Naive thymus-derived CD8-positive, alpha-beta T cell (primary cell): Measurements from ENCODE around the gene RERE. TPM values are rescaled to one million over a fixed set of nuclear protein-coding genes. Genes with fewer than 3 reads are reported as not detected.

Experiments
- ATAC-seq, 2 donors: fragments of 150-1000 bp; cut with Tn5 transposase in 1 of 2; sonication (Bioruptor Pico), chemical (Tn5 transposase) in 1 of 2; 1 replicate in 1 of 2; 2 replicates in 1 of 2; pipeline ENCODE4 v1.10.0; 2021; ENCODE audit warnings: mild to moderate bottlenecking in 2 of 2, moderate library complexity in 2 of 2
- POLR2A ChIA-PET: fragments of 350-600 bp; sonication (Branson Sonifier 250); formaldehyde crosslinking; loops from one replicate; lab custom pipeline; 2021; ENCODE audit warnings: antibody characterized with exemption; lab: Charles Lee
- DNase-seq, 10 donors: peaks; one replicate each; pipeline versions ENCODE4 v3.0.0 to v3.0.0-alpha.2; 2020 to 2022
- H3K27ac Mint-ChIP-seq, 10 donors: one replicate each; pipeline ENCODE4 v1.8.0; 2020 to 2022; ENCODE audit warnings: mild to moderate bottlenecking in 10 of 10, mixed read lengths in 10 of 10, moderate library complexity in 4 of 10, inconsistent platforms in 1 of 10
- H3K27me3 Mint-ChIP-seq, 5 donors: one replicate each; pipeline ENCODE4 v1.8.0; 2021 to 2022; ENCODE audit warnings: mixed read lengths in 5 of 5
- H3K36me3 Mint-ChIP-seq, 3 donors: one replicate each; pipeline ENCODE4 v1.8.0; 2020 to 2022; ENCODE audit warnings: mixed read lengths in 3 of 3, mild to moderate bottlenecking in 2 of 3, inconsistent platforms in 1 of 3
- H3K4me1 Mint-ChIP-seq, 4 donors: one replicate each; pipeline ENCODE4 v1.8.0; 2021 to 2022; ENCODE audit warnings: mixed read lengths in 4 of 4
- H3K4me3 Mint-ChIP-seq, 10 donors: one replicate each; pipeline ENCODE4 v1.8.0; 2020 to 2022; ENCODE audit warnings: mild to moderate bottlenecking in 10 of 10, mixed read lengths in 10 of 10, moderate library complexity in 6 of 10, inconsistent platforms in 1 of 10
- H3K9me3 Mint-ChIP-seq, 9 donors: one replicate each; pipeline ENCODE4 v1.8.0; 2020 to 2022; ENCODE audit warnings: mixed read lengths in 9 of 9, mild to moderate bottlenecking in 3 of 9, inconsistent platforms in 1 of 9, moderate library complexity in 1 of 9
- polyA plus RNA-seq, 3 donors: library from polyadenylated mRNA; unstranded; fragments of 300-500 nt; fragmentation: Illumina TruSeq; gene quantifications; one replicate each; pipeline ENCODE4 v1.2.3, GENCODE V29; 2021
- total RNA-seq, 8 experiments: library from RNA in 2 of 8; stranded (reverse) in 2 of 8; gene quantifications; one replicate each; pipeline ENCODE4 v1.2.3 and lab custom pipeline; 2021 to 2026

RERE gene
- total and polyA plus RNA-seq, 5 experiments from 2014 or later = 4.1 to 84.2 (median 8.8) TPM

- DNase-seq = no peak
- H3K27ac Mint-ChIP-seq = peak overlapping the region in 1 of 10 donors; percentile 28
- peaks cover 5 to 41% (median 12%) of the 10 kb centered on the region in 4 donors for H3K4me1 Mint-ChIP-seq
- no peaks in the 10 kb centered on the region for H3K27me3 Mint-ChIP-seq
- H3K36me3 Mint-ChIP-seq = peaks cover 0 to 3% (median 0%) of the 10 kb centered on the region in 3 donors
- no peaks in the 10 kb centered on the region for H3K9me3 Mint-ChIP-seq
- no peak overlapping the region for H3K4me3 Mint-ChIP-seq
- no peak for ATAC-seq
- POLR2A ChIA-PET = no interaction called here
Measured at GRCh38 chr1:8721679-8722324, 95.6 kb downstream of the RERE start.

GRCh38 chr1:8720347-8720746 lies 97.1 kb downstream of the RERE start:
- Mint-ChIP-seq H3K4me1 (peaks cover 3 to 41% (median 12%) of the 10 kb centered on the region in 4 donors), H3K27me3 (no peaks in the 10 kb centered on the region), H3K4me3 (no peak overlapping the region), H3K9me3 (no peaks in the 10 kb centered on the region), H3K36me3 (peaks cover 0 to 3% (median 0%) of the 10 kb centered on the region in 3 donors), H3K27ac (peak overlapping the region in 3 of 10 donors; percentile 5 to 12 (median 11))
- DNase-seq = no peak
- POLR2A ChIA-PET = no interaction called here
- no peak for ATAC-seq

GRCh38 chr1:8718850-8719361 lies 98.5 kb downstream of the RERE start:
- ATAC-seq = no peak
- Mint-ChIP-seq H3K9me3 (no peaks in the 10 kb centered on the region), H3K36me3 (peaks cover 0 to 4% (median 2%) of the 10 kb centered on the region in 3 donors), H3K27ac (no peak overlapping the region), H3K4me3 (no peak overlapping the region), H3K4me1 (peaks cover 9 to 47% (median 19%) of the 10 kb centered on the region in 4 donors), H3K27me3 (peaks cover 0 to 4% (median 0%) of the 10 kb centered on the region in 5 donors)
- POLR2A ChIA-PET = no interaction called here
- DNase-seq = no peak

- POLR2A ChIA-PET = interaction anchor here (0.6 to 1.3 kb wide), 2 partner anchors 16 to 176 kb away, joined by 3 to 4 read pairs; no protein-coding TSS in a partner anchor
- DNase-seq = no peak
- Mint-ChIP-seq H3K4me1 (peaks cover 12 to 41% (median 19%) of the 10 kb centered on the region in 4 donors), H3K27me3 (peaks cover 0 to 4% (median 0%) of the 10 kb centered on the region in 5 donors), H3K36me3 (peaks cover 0 to 4% (median 2%) of the 10 kb centered on the region in 3 donors), H3K9me3 (no peaks in the 10 kb centered on the region), H3K27ac (no peak overlapping the region), H3K4me3 (no peak overlapping the region)
- ATAC-seq = no peak
Measured at GRCh38 chr1:8717148-8717547, 100.3 kb downstream of the RERE start.

GRCh38 chr1:8716238-8716637 lies 101.2 kb downstream of the RERE start:
- no peak for DNase-seq

GRCh38 chr1:8714173-8714572 lies 103.3 kb downstream of the RERE start:
- H3K4me3 Mint-ChIP-seq = peak overlapping the region in 2 of 10 donors; percentile 59 to 64
- peaks cover 0 to 9% (median 6%) of the 10 kb centered on the region in 5 donors for H3K27me3 Mint-ChIP-seq
- H3K9me3 Mint-ChIP-seq = no peaks in the 10 kb centered on the region
- peaks cover 0 to 9% (median 1%) of the 10 kb centered on the region in 3 donors for H3K36me3 Mint-ChIP-seq
- POLR2A ChIA-PET = no interaction called here
- ATAC-seq (no peak), DNase-seq (no peak)
- H3K27ac Mint-ChIP-seq = peak overlapping the region in 5 of 10 donors; percentile 7 to 77 (median 53)
- H3K4me1 Mint-ChIP-seq = peaks cover 15 to 42% (median 19%) of the 10 kb centered on the region in 4 donors

More at GRCh38 chr1:8716238-8716637, 101.2 kb downstream of the RERE start:
- H3K9me3 Mint-ChIP-seq = no peaks in the 10 kb centered on the region
- peaks cover 0 to 5% (median 2%) of the 10 kb centered on the region in 5 donors for H3K27me3 Mint-ChIP-seq
- H3K27ac Mint-ChIP-seq = no peak overlapping the region
- peaks cover 0 to 5% (median 4%) of the 10 kb centered on the region in 3 donors for H3K36me3 Mint-ChIP-seq
- ATAC-seq = no peak
- peaks cover 16 to 43% (median 19%) of the 10 kb centered on the region in 4 donors for H3K4me1 Mint-ChIP-seq
- H3K4me3 Mint-ChIP-seq = no peak overlapping the region
- POLR2A ChIA-PET = interaction anchor here (1.3 kb wide), 1 partner anchor 15 kb away, joined by 3 read pairs; no protein-coding TSS in a partner anchor

- ATAC-seq (peak; percentile 57 to 77), DNase-seq (peak in 2 of 10 donors; percentile 9 to 10)
- Mint-ChIP-seq H3K27me3 (peaks cover 2 to 20% (median 8%) of the 10 kb centered on the region in 5 donors), H3K4me1 (peaks cover 13 to 31% (median 18%) of the 10 kb centered on the region in 4 donors), H3K27ac (peak overlapping the region in 7 of 10 donors; percentile 5 to 80 (median 74)), H3K36me3 (peaks cover 5 to 13% (median 9%) of the 10 kb centered on the region in 3 donors), H3K4me3 (peak overlapping the region in 9 of 10 donors; percentile 7 to 70 (median 50)), H3K9me3 (peaks cover 0 to 2% (median 0%) of the 10 kb centered on the region in 9 donors)
- POLR2A ChIA-PET = interaction anchor here (0.6 to 1.0 kb wide), 2 partner anchors 9 to 55 kb away, joined by 3 read pairs; no protein-coding TSS in a partner anchor
Measured at GRCh38 chr1:8712413-8713231, 104.8 kb downstream of the RERE start.

GRCh38 chr1:8711873-8712412 lies 105.5 kb downstream of the RERE start:
- H3K27ac Mint-ChIP-seq = peak overlapping the region in 3 of 10 donors; percentile 5 to 75 (median 54)
- H3K4me3 Mint-ChIP-seq = peak overlapping the region in 7 of 10 donors; percentile 25 to 70 (median 47)
- POLR2A ChIA-PET = interaction anchor here (0.6 to 1.0 kb wide), 2 partner anchors 8 to 56 kb away, joined by 3 read pairs; no protein-coding TSS in a partner anchor
- peaks cover 2 to 27% (median 12%) of the 10 kb centered on the region in 5 donors for H3K27me3 Mint-ChIP-seq
- no peak for DNase-seq
- peak in 1 of 2 donors; percentile 38 for ATAC-seq
- peaks cover 5 to 13% (median 9%) of the 10 kb centered on the region in 3 donors for H3K36me3 Mint-ChIP-seq
- H3K4me1 Mint-ChIP-seq = peaks cover 13 to 28% (median 19%) of the 10 kb centered on the region in 4 donors
- peaks cover 0 to 2% (median 0%) of the 10 kb centered on the region in 9 donors for H3K9me3 Mint-ChIP-seq

- peaks cover 0 to 2% (median 0%) of the 10 kb centered on the region in 9 donors for H3K9me3 Mint-ChIP-seq
- H3K27me3 Mint-ChIP-seq = peaks cover 4 to 34% (median 17%) of the 10 kb centered on the region in 5 donors
- H3K36me3 Mint-ChIP-seq = peaks cover 9 to 16% (median 9%) of the 10 kb centered on the region in 3 donors
- peak overlapping the region in 1 of 10 donors; percentile 6 for H3K4me3 Mint-ChIP-seq
- POLR2A ChIA-PET = interaction anchor here (0.7 kb wide), 1 partner anchor 21 kb away, joined by 5 read pairs; no protein-coding TSS in a partner anchor
- no peak for ATAC-seq
- peaks cover 13 to 28% (median 19%) of the 10 kb centered on the region in 4 donors for H3K4me1 Mint-ChIP-seq
- DNase-seq = no peak
- H3K27ac Mint-ChIP-seq = peak overlapping the region in 2 of 10 donors; percentile 31 to 75
Measured at GRCh38 chr1:8711151-8711550, 106.3 kb downstream of the RERE start.

GRCh38 chr1:8708259-8708658 lies 109.2 kb downstream of the RERE start:
- Mint-ChIP-seq H3K4me1 (peaks cover 15 to 27% (median 20%) of the 10 kb centered on the region in 4 donors), H3K27me3 (peaks cover 23 to 60% (median 35%) of the 10 kb centered on the region in 5 donors), H3K27ac (no peak overlapping the region), H3K36me3 (peaks cover 8 to 18% (median 9%) of the 10 kb centered on the region in 3 donors), H3K9me3 (peaks cover 0 to 2% (median 0%) of the 10 kb centered on the region in 9 donors), H3K4me3 (no peak overlapping the region)
- ATAC-seq = no peak
- POLR2A ChIA-PET = no interaction called here
- no peak for DNase-seq

- H3K9me3 Mint-ChIP-seq = peaks cover 0 to 2% (median 0%) of the 10 kb centered on the region in 9 donors
- no peak for ATAC-seq
- H3K27ac Mint-ChIP-seq = no peak overlapping the region
- no peak overlapping the region for H3K4me3 Mint-ChIP-seq
- H3K4me1 Mint-ChIP-seq = peaks cover 14 to 23% (median 18%) of the 10 kb centered on the region in 4 donors
- POLR2A ChIA-PET = no interaction called here
- H3K27me3 Mint-ChIP-seq = peaks cover 24 to 72% (median 42%) of the 10 kb centered on the region in 5 donors
- no peak for DNase-seq
- peaks cover 8 to 18% (median 9%) of the 10 kb centered on the region in 3 donors for H3K36me3 Mint-ChIP-seq
Measured at GRCh38 chr1:8706995-8707396, 110.4 kb downstream of the RERE start.
